SK-N-SH treated with all-trans-retinoic acid at 6 μM for 48 hours (cell line): Measurements from ENCODE around the gene EFCAB9.

Source experiments
- ATAC-seq: fragments of 200-7000 bp; cut with Tn5 transposase; 3 replicates; pipeline ENCODE4 v1.9.1; 2020; ENCODE audit warnings: mild to moderate bottlenecking, moderate library complexity
- CSDC2 ChIP-seq: fragments of 250-450 bp; sonication (Bioruptor Pico); IDR thresholded peaks from 2 replicates; pipeline ENCODE4 v1.5.0; 2020; ENCODE audit warnings: mild to moderate bottlenecking, moderate library complexity
- CSRNP3 ChIP-seq: fragments of 250-450 bp; sonication (Bioruptor Pico); IDR thresholded peaks from 2 replicates; pipeline ENCODE4 v1.5.1; 2021; ENCODE audit warnings: mild to moderate bottlenecking, moderate library complexity
- ESRRG ChIP-seq: fragments of 250-450 bp; sonication (Bioruptor Pico); IDR thresholded peaks from 2 replicates; pipeline ENCODE4 v1.6.1; 2021; ENCODE audit warnings: mild to moderate bottlenecking
- GLIS3 ChIP-seq: fragments of 250-450 bp; sonication (Bioruptor Pico); IDR thresholded peaks from 2 replicates; pipeline ENCODE4 v1.5.0; 2020; ENCODE audit warnings: mild to moderate bottlenecking, moderate library complexity
- OSR1 ChIP-seq: fragments of 250-450 bp; sonication (Bioruptor Pico); IDR thresholded peaks from 2 replicates; pipeline ENCODE4 v1.8.0; 2022; ENCODE audit warnings: moderate library complexity, mild to moderate bottlenecking, inconsistent platforms
- PPARA ChIP-seq: fragments of 250-450 bp; sonication (Bioruptor Pico); IDR thresholded peaks from 2 replicates; pipeline ENCODE4 v1.5.0; 2020; ENCODE audit warnings: mild to moderate bottlenecking, borderline replicate concordance
- RARB ChIP-seq: fragments of 250-450 bp; sonication (Bioruptor Pico); IDR thresholded peaks from 2 replicates; pipeline ENCODE4 v1.8.0; 2021; ENCODE audit warnings: mild to moderate bottlenecking, moderate library complexity
- SNAI2 ChIP-seq: fragments of 250-450 bp; sonication (Bioruptor Pico); IDR thresholded peaks from 2 replicates; pipeline ENCODE4 v1.5.0; 2020; ENCODE audit warnings: mild to moderate bottlenecking, moderate library complexity
- TCF4 ChIP-seq: fragments of 250-450 bp; sonication (Bioruptor Pico); IDR thresholded peaks from 2 replicates; pipeline ENCODE4 v1.8.0; 2021; ENCODE audit warnings: mild to moderate bottlenecking, moderate library complexity, borderline replicate concordance
- TSHZ2 ChIP-seq: fragments of 250-450 bp; sonication (Bioruptor Pico); IDR thresholded peaks from 2 replicates; pipeline ENCODE4 v1.5.0; 2020; ENCODE audit warnings: mild to moderate bottlenecking, moderate library complexity
- ZFP3 ChIP-seq: fragments of 250-450 bp; sonication (Bioruptor Pico); IDR thresholded peaks from 2 replicates; pipeline ENCODE4 v1.5.0; 2020; ENCODE audit warnings: mild to moderate bottlenecking, moderate library complexity
- ZFP30 ChIP-seq: fragments of 450-650 bp; formaldehyde crosslinking; IDR thresholded peaks from 2 replicates; pipeline ENCODE4 v1.5.0; 2022; ENCODE audit warnings: mild to moderate bottlenecking, moderate library complexity
- ZNF565 ChIP-seq: fragments of 450-650 bp; formaldehyde crosslinking; conservative IDR thresholded peaks from 2 replicates; pipeline ENCODE4 v1.5.0; 2020; ENCODE audit warnings: low read depth, mild to moderate bottlenecking, moderate library complexity
- ZNF8 ChIP-seq: fragments of 450-650 bp; formaldehyde crosslinking; IDR thresholded peaks from 2 replicates; pipeline ENCODE4 v1.5.0; 2020; ENCODE audit warnings: mild to moderate bottlenecking, moderate library complexity
- TF ChIP-seq, protein P1 (sequence below): fragments of 250-450 bp; sonication (Bioruptor Pico); IDR thresholded peaks from 2 replicates; pipeline ENCODE4 v1.5.1; 2020; ENCODE audit warnings: low read depth, mild to moderate bottlenecking, moderate library complexity
- TF ChIP-seq, protein P2 (sequence below): fragments of 250-450 bp; sonication (Bioruptor Pico); IDR thresholded peaks from 2 replicates; pipeline ENCODE4 v1.8.0; 2021; ENCODE audit warnings: low read depth, mild to moderate bottlenecking, moderate library complexity, borderline replicate concordance
- TF ChIP-seq, protein P3 (sequence below): fragments of 250-450 bp; sonication (Bioruptor Pico); IDR thresholded peaks from 2 replicates; pipeline ENCODE4 v1.8.0; 2020; ENCODE audit warnings: mild to moderate bottlenecking, moderate library complexity, borderline replicate concordance

Gene EFCAB9

GRCh38 chr5:172252501-172252900 lies 58.5 kb downstream of the EFCAB9 start:
- no peak for TF ChIP-seq GLIS3 (CRISPR knock-in tag)
- TF ChIP-seq ESRRG (CRISPR knock-in tag): no peak
- TF ChIP-seq CSRNP3 (CRISPR knock-in tag): no peak
- TF ChIP-seq CSDC2 (CRISPR knock-in tag): no peak
- TF ChIP-seq, protein P1, sequence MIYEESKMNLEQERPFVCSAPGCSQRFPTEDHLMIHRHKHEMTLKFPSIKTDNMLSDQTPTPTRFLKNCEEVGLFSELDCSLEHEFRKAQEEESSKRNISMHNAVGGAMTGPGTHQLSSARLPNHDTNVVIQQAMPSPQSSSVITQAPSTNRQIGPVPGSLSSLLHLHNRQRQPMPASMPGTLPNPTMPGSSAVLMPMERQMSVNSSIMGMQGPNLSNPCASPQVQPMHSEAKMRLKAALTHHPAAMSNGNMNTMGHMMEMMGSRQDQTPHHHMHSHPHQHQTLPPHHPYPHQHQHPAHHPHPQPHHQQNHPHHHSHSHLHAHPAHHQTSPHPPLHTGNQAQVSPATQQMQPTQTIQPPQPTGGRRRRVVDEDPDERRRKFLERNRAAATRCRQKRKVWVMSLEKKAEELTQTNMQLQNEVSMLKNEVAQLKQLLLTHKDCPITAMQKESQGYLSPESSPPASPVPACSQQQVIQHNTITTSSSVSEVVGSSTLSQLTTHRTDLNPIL (CRISPR knock-in tag): no peak
- no peak for TF ChIP-seq ZNF565
- no peak for TF ChIP-seq TSHZ2
- TF ChIP-seq ZFP30 (CRISPR knock-in tag): no peak
- no peak for TF ChIP-seq OSR1 (CRISPR knock-in tag)
- TF ChIP-seq TCF4 (CRISPR knock-in tag): no peak
- no peak for TF ChIP-seq SNAI2 (CRISPR knock-in tag)
- no peak for TF ChIP-seq PPARA
- TF ChIP-seq, protein P2, sequence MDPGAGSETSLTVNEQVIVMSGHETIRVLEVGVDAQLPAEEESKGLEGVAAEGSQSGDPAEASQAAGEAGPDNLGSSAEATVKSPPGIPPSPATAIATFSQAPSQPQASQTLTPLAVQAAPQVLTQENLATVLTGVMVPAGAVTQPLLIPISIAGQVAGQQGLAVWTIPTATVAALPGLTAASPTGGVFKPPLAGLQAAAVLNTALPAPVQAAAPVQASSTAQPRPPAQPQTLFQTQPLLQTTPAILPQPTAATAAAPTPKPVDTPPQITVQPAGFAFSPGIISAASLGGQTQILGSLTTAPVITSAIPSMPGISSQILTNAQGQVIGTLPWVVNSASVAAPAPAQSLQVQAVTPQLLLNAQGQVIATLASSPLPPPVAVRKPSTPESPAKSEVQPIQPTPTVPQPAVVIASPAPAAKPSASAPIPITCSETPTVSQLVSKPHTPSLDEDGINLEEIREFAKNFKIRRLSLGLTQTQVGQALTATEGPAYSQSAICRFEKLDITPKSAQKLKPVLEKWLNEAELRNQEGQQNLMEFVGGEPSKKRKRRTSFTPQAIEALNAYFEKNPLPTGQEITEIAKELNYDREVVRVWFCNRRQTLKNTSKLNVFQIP (CRISPR knock-in tag): no peak
- TF ChIP-seq ZFP3 (CRISPR knock-in tag): no peak
- no peak for TF ChIP-seq ZNF8 (CRISPR knock-in tag)
- no peak for TF ChIP-seq RARB (CRISPR knock-in tag)
- TF ChIP-seq, protein P3, sequence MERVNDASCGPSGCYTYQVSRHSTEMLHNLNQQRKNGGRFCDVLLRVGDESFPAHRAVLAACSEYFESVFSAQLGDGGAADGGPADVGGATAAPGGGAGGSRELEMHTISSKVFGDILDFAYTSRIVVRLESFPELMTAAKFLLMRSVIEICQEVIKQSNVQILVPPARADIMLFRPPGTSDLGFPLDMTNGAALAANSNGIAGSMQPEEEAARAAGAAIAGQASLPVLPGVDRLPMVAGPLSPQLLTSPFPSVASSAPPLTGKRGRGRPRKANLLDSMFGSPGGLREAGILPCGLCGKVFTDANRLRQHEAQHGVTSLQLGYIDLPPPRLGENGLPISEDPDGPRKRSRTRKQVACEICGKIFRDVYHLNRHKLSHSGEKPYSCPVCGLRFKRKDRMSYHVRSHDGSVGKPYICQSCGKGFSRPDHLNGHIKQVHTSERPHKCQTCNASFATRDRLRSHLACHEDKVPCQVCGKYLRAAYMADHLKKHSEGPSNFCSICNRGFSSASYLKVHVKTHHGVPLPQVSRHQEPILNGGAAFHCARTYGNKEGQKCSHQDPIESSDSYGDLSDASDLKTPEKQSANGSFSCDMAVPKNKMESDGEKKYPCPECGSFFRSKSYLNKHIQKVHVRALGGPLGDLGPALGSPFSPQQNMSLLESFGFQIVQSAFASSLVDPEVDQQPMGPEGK: no peak
- no peak for ATAC-seq
